H9 (cell line): ENCODE measurements around the gene TMA7B. TPM values are rescaled to one million over a fixed set of nuclear protein-coding genes. Genes with fewer than 3 reads are reported as not detected.

Source experiments
- DNase-seq: peaks from one replicate; pipeline ENCODE4 v3.0.0-alpha.2; 2017
- H2AFZ ChIP-seq: one replicate; pipeline ENCODE4 v1.6.1; 2013; ENCODE audit warnings: mild to moderate bottlenecking, low read length, control low read depth, moderate library complexity
- H2AK5ac ChIP-seq: 2 replicates; pipeline ENCODE4 v1.6.1; 2013; ENCODE audit warnings: low read length, control low read depth, mixed read lengths; ENCODE audit not compliant: insufficient read length
- H2BK120ac ChIP-seq: one replicate; pipeline ENCODE4 v1.6.1; 2013; ENCODE audit warnings: low read depth, mild to moderate bottlenecking, low read length, control low read depth, inconsistent platforms; ENCODE audit not compliant: poor library complexity, severe bottlenecking
- H2BK12ac ChIP-seq: 2 replicates; pipeline ENCODE4 v1.6.1; 2013; ENCODE audit warnings: low read length, control low read depth, mixed read lengths, low read depth; ENCODE audit not compliant: insufficient read length
- H2BK15ac ChIP-seq: 2 replicates; pipeline ENCODE4 v1.6.1; 2013; ENCODE audit warnings: low read depth, low read length, control low read depth
- H2BK20ac ChIP-seq: one replicate; pipeline ENCODE4 v1.6.1; 2013; ENCODE audit warnings: low read depth, mild to moderate bottlenecking, low read length, control low read depth, inconsistent platforms; ENCODE audit not compliant: poor library complexity, severe bottlenecking
- H2BK5ac ChIP-seq: 2 replicates; pipeline ENCODE4 v1.6.1; 2013; ENCODE audit warnings: low read length, control low read depth, mixed read lengths; ENCODE audit not compliant: insufficient read length
- H3K14ac ChIP-seq: 2 replicates; pipeline ENCODE4 v1.6.1; 2013; ENCODE audit warnings: low read length, control low read depth; ENCODE audit not compliant: insufficient read depth
- H3K18ac ChIP-seq: 2 replicates; pipeline ENCODE4 v1.6.1; 2013; ENCODE audit warnings: low read depth, mild to moderate bottlenecking, mixed read lengths, low read length, control low read depth; ENCODE audit not compliant: insufficient read length
- H3K23ac ChIP-seq: 2 replicates; pipeline ENCODE4 v1.6.1; 2013; ENCODE audit warnings: low read length, control low read depth, mixed read lengths, low read depth; ENCODE audit not compliant: insufficient read length
- H3K23me2 ChIP-seq: 2 replicates; pipeline ENCODE4 v1.6.1; 2013; ENCODE audit warnings: low read depth, mild to moderate bottlenecking, mixed read lengths, low read length, control low read depth; ENCODE audit not compliant: insufficient read length, poor library complexity, severe bottlenecking
- H3K27ac ChIP-seq: 2 replicates; pipeline ENCODE4 v1.5.1; 2013; ENCODE audit warnings: low read length, control low read depth, mixed read lengths, low read depth; ENCODE audit not compliant: insufficient read length
- H3K27me3 ChIP-seq: 2 replicates; pipeline ENCODE4 v1.6.1; 2013; ENCODE audit warnings: low read length, control low read depth, inconsistent platforms; ENCODE audit not compliant: insufficient read depth
- H3K4ac ChIP-seq: 2 replicates; pipeline ENCODE4 v1.6.1; 2013; ENCODE audit warnings: low read depth, mild to moderate bottlenecking, control low read depth, inconsistent platforms, low read length, moderate library complexity
- H3K4me1 ChIP-seq: 2 replicates; pipeline ENCODE4 v1.6.1; 2013; ENCODE audit warnings: low read length, control low read depth, inconsistent platforms; ENCODE audit not compliant: insufficient read depth
- H3K4me2 ChIP-seq: 2 replicates; pipeline ENCODE4 v1.6.1; 2013; ENCODE audit warnings: low read length, control low read depth, mixed read lengths; ENCODE audit not compliant: insufficient read length, insufficient read depth
- H3K56ac ChIP-seq: 2 replicates; pipeline ENCODE4 v1.6.1; 2013; ENCODE audit warnings: low read depth, mild to moderate bottlenecking, mixed read lengths, low read length, control low read depth; ENCODE audit not compliant: insufficient read length
- H3K79me1 ChIP-seq: 2 replicates; pipeline ENCODE4 v1.6.1; 2013; ENCODE audit warnings: low read depth, mild to moderate bottlenecking, moderate library complexity, low read length, control low read depth, inconsistent platforms; ENCODE audit not compliant: insufficient read depth, poor library complexity, severe bottlenecking
- H3K79me2 ChIP-seq: 2 replicates; pipeline ENCODE4 v1.6.1; 2013; ENCODE audit warnings: low read length, control low read depth, inconsistent platforms; ENCODE audit not compliant: insufficient read depth
- H3K9ac ChIP-seq: 2 replicates; pipeline ENCODE4 v1.6.1; 2013; ENCODE audit warnings: low read length, control low read depth, mixed read lengths; ENCODE audit not compliant: insufficient read length; ENCODE audit errors: extremely low read depth
- H3K9me3 ChIP-seq: one replicate; pipeline ENCODE4 v1.6.1; 2013; ENCODE audit warnings: low read depth, low read length, inconsistent platforms; ENCODE audit not compliant: control insufficient read depth
- H3T11ph ChIP-seq: one replicate; pipeline ENCODE4 v1.6.1; 2013; ENCODE audit warnings: mild to moderate bottlenecking, low read length, control low read depth, inconsistent platforms
- H4K20me1 ChIP-seq: one replicate; pipeline ENCODE4 v1.6.1; 2013; ENCODE audit not compliant: control insufficient read depth, insufficient read length, insufficient read depth
- H4K5ac ChIP-seq: 2 replicates; pipeline ENCODE4 v1.6.1; 2013; ENCODE audit warnings: low read depth, mild to moderate bottlenecking, mixed read lengths, low read length, control low read depth; ENCODE audit not compliant: insufficient read length
- H4K8ac ChIP-seq: replicated peaks from 2 replicates; pipeline ENCODE4 v1.6.1; 2013; ENCODE audit warnings: low read length, control low read depth, mixed read lengths, low read depth; ENCODE audit not compliant: insufficient read length
- H4K91ac ChIP-seq: 2 replicates; pipeline ENCODE4 v1.6.1; 2013; ENCODE audit warnings: low read depth, mild to moderate bottlenecking, moderate library complexity, mixed read lengths, low read length, control low read depth; ENCODE audit not compliant: insufficient read length
- H3K27ac Mint-ChIP-seq, 3 experiments: 2 replicates in 2 of 3; 3 replicates in 1 of 3; pipeline ENCODE4 v1.8.0; 2020 to 2021; ENCODE audit warnings: mixed read lengths in 3 of 3, mild to moderate bottlenecking in 1 of 3, moderate library complexity in 1 of 3
- H3K27me3 Mint-ChIP-seq: 2 replicates; pipeline ENCODE4 v1.8.0; 2021; ENCODE audit warnings: low read depth, mild to moderate bottlenecking, moderate library complexity, mixed read lengths
- H3K36me3 Mint-ChIP-seq, 3 experiments: 2 replicates in 2 of 3; 3 replicates in 1 of 3; pipeline ENCODE4 v1.8.0; 2020 to 2021; ENCODE audit warnings: low read depth in 3 of 3, mixed read lengths in 3 of 3; ENCODE audit not compliant: insufficient read depth in 1 of 3
- H3K4me1 Mint-ChIP-seq, 2 experiments: 2 replicates each; pipeline ENCODE4 v1.8.0; 2020; ENCODE audit warnings: mixed read lengths in 2 of 2
- H3K4me3 Mint-ChIP-seq, 2 experiments: 2 replicates in 1 of 2; 3 replicates in 1 of 2; pipeline ENCODE4 v1.8.0; 2020 to 2021; ENCODE audit warnings: mild to moderate bottlenecking in 2 of 2, mixed read lengths in 2 of 2, moderate library complexity in 1 of 2
- H3K9me3 Mint-ChIP-seq, 2 experiments: 2 replicates in 1 of 2; 3 replicates in 1 of 2; pipeline ENCODE4 v1.8.0; 2020; ENCODE audit warnings: mild to moderate bottlenecking in 2 of 2, mixed read lengths in 2 of 2, moderate library complexity in 1 of 2
- WGBS: extraction: QIAGEN DNeasy Blood & Tissue Kit; methylation state at CpG from one replicate; pipeline ENCODE4 v1.1.7; 2013; ENCODE audit warnings: missing lambda C conversion rate, low lambda C conversion rate, mixed read lengths; ENCODE audit not compliant: insufficient read length; ENCODE audit errors: extremely low coverage; 5-methylcytosine and 5-hydroxymethylcytosine counted together
- total RNA-seq: library from RNA; stranded (reverse); gene quantifications from 2 replicates; pipeline ENCODE4 v1.2.1, GENCODE V29; 2021
- TF ChIP-seq, protein P1 (sequence below): fragments of 200-600 bp; sonication (generic); conservative IDR thresholded peaks from 3 replicates; pipeline ENCODE4 v1.8.0; 2021; ENCODE audit warnings: antibody characterized with exemption, mild to moderate bottlenecking

TMA7B gene
- total RNA-seq, 1 experiment from 2014 or later: not detected

GRCh38 chr22:39935116-39935515, 25.1 kb upstream of the TMA7B start:
- H3K4me1 ChIP-seq: no peaks in the 10 kb centered on the region; the same call in 1 of the 2 replicates
- no peak overlapping the region for H4K91ac ChIP-seq
- H2BK5ac ChIP-seq: no peak overlapping the region
- H3K4me2 ChIP-seq: no peak overlapping the region
- H2AFZ ChIP-seq: no peak overlapping the region
- no peaks in the 10 kb centered on the region for H3K27me3 Mint-ChIP-seq
- no peak overlapping the region for H3K4ac ChIP-seq
- no peak overlapping the region for H3K18ac ChIP-seq
- H3K27ac ChIP-seq: no peak overlapping the region
- H3K9me3 Mint-ChIP-seq: no peaks in the 10 kb centered on the region
- H3K9ac ChIP-seq: no peak overlapping the region
- H3T11ph ChIP-seq: no peak overlapping the region
- H3K23ac ChIP-seq: no peak overlapping the region
- H2BK12ac ChIP-seq: no peak overlapping the region
- DNase-seq: no peak
- no peak overlapping the region for H2BK20ac ChIP-seq
- no peak overlapping the region for H2AK5ac ChIP-seq
- H3K4me3 Mint-ChIP-seq: no peak overlapping the region
- TF ChIP-seq, protein P1, sequence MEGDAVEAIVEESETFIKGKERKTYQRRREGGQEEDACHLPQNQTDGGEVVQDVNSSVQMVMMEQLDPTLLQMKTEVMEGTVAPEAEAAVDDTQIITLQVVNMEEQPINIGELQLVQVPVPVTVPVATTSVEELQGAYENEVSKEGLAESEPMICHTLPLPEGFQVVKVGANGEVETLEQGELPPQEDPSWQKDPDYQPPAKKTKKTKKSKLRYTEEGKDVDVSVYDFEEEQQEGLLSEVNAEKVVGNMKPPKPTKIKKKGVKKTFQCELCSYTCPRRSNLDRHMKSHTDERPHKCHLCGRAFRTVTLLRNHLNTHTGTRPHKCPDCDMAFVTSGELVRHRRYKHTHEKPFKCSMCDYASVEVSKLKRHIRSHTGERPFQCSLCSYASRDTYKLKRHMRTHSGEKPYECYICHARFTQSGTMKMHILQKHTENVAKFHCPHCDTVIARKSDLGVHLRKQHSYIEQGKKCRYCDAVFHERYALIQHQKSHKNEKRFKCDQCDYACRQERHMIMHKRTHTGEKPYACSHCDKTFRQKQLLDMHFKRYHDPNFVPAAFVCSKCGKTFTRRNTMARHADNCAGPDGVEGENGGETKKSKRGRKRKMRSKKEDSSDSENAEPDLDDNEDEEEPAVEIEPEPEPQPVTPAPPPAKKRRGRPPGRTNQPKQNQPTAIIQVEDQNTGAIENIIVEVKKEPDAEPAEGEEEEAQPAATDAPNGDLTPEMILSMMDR: no peak
- no peaks in the 10 kb centered on the region for H3K9me3 ChIP-seq
- H3K27me3 ChIP-seq: no peaks in the 10 kb centered on the region
- H3K4me1 Mint-ChIP-seq: peaks cover 34 to 45% of the 10 kb centered on the region in 2 experiments
- H3K56ac ChIP-seq: no peak overlapping the region
- H3K79me1 ChIP-seq: no peaks in the 10 kb centered on the region
- no CpG with 5 or more reads among the region's 4 CpGs for WGBS
- H3K27ac Mint-ChIP-seq: no peak overlapping the region; a peak in 1 of 7 replicates
- H4K20me1 ChIP-seq: no peaks in the 10 kb centered on the region
- H2BK120ac ChIP-seq: no peak overlapping the region
- H3K23me2 ChIP-seq: no peaks in the 10 kb centered on the region
- H3K14ac ChIP-seq: no peak overlapping the region
- H2BK15ac ChIP-seq: no peak overlapping the region
- H3K36me3 Mint-ChIP-seq: no peaks in the 10 kb centered on the region
- H3K79me2 ChIP-seq: no peaks in the 10 kb centered on the region
- H4K8ac ChIP-seq: no peak overlapping the region
- H4K5ac ChIP-seq: no peak overlapping the region
